Retinal pigment epithelial cell (primary cell): ENCODE results near the gene CDH5.

Source experiments
- DNase-seq: peaks from one replicate; pipeline ENCODE4 v3.0.0-alpha.2; 2010; ENCODE audit warnings: low read depth
- H3K4me3 ChIP-seq: 2 replicates; pipeline ENCODE4 v1.5.1; 2011; ENCODE audit warnings: mild to moderate bottlenecking, low read length, control low read depth, moderate library complexity
- CTCF ChIP-seq: conservative IDR thresholded peaks from 2 replicates; pipeline ENCODE4 v1.5.1; 2011; ENCODE audit warnings: low read depth, low read length, control low read depth, inconsistent platforms

CDH5 gene

GRCh38 chr16:66437391-66437945 lies 71.0 kb downstream of the CDH5 start:
- no peak for DNase-seq
- no peak overlapping the region for H3K4me3 ChIP-seq
- TF ChIP-seq CTCF = no peak

GRCh38 chr16:66438536-66438935 lies 72.0 kb downstream of the CDH5 start:
- TF ChIP-seq CTCF = no peak
- no peak for DNase-seq
- H3K4me3 ChIP-seq = no peak overlapping the region

- H3K4me3 ChIP-seq = no peak overlapping the region
- no peak for TF ChIP-seq CTCF
Observed at GRCh38 chr16:66439051-66439730, 72.7 kb downstream of the CDH5 start.

GRCh38 chr16:66440271-66440802 lies 73.8 kb downstream of the CDH5 start:
- TF ChIP-seq CTCF = no peak
- no peak overlapping the region for H3K4me3 ChIP-seq
- no peak for DNase-seq

More at GRCh38 chr16:66439051-66439730, 72.7 kb downstream of the CDH5 start:
- DNase-seq = no peak

- DNase-seq = no peak
- TF ChIP-seq CTCF = no peak
- H3K4me3 ChIP-seq = no peak overlapping the region
Observed at GRCh38 chr16:66440970-66441369, 74.5 kb downstream of the CDH5 start.

GRCh38 chr16:66441586-66442375 lies 75.3 kb downstream of the CDH5 start:
- TF ChIP-seq CTCF = no peak
- no peak for DNase-seq
- no peak overlapping the region for H3K4me3 ChIP-seq
